Stomach (tissue), 9 donors: ENCODE results near the gene PLEKHH2. TPM values are rescaled to one million over a fixed set of nuclear protein-coding genes. Genes with fewer than 3 reads are reported as not detected.

Source experiments
- DNase-seq, 2 donors: peaks; one replicate each; pipeline versions ENCODE4 v3.0.0 to v3.0.0-alpha.2; 2013 to 2019
- H3K27ac ChIP-seq, 5 donors: fragments of 200-600 bp in 4 of 5; sonication (generic) in 4 of 5; one replicate each; pipeline ENCODE4 v1.5.1; 2013 to 2019; ENCODE audit warnings: mild to moderate bottlenecking in 1 of 5, moderate library complexity in 1 of 5
- H3K27me3 ChIP-seq, 3 donors: fragments of 200-600 bp; sonication (generic); one replicate each; pipeline ENCODE4 v1.5.1; 2017 to 2019; ENCODE audit warnings: mixed run types in 1 of 3
- H3K36me3 ChIP-seq, 4 donors: fragments of 200-600 bp; sonication (generic); 1 replicate in 3 of 4; 2 replicates in 1 of 4; pipeline ENCODE4 v1.5.1; 2016 to 2019
- H3K4me1 ChIP-seq, 4 donors: fragments of 200-600 bp; sonication (generic); one replicate each; pipeline ENCODE4 v1.5.1; 2016 to 2019
- H3K4me3 ChIP-seq, 4 donors: fragments of 200-600 bp; sonication (generic) in 3 of 4; one replicate each; pipeline ENCODE4 v1.5.1; 2016 to 2019; ENCODE audit warnings: mild to moderate bottlenecking in 1 of 4
- H3K9me3 ChIP-seq, 4 donors: fragments of 200-600 bp; sonication (generic); one replicate each; pipeline ENCODE4 v1.5.1; 2016 to 2019
- EP300 ChIP-seq: sonication (generic); formaldehyde crosslinking; IDR thresholded peaks from one replicate; pipeline ENCODE4 v1.6.1; 2017; ENCODE audit warnings: antibody characterized with exemption
- POLR2A ChIP-seq, 4 donors: fragments of 450-650 bp; IDR thresholded peaks; one replicate each; pipeline ENCODE4 v1.6.1; 2016; ENCODE audit warnings: antibody characterized with exemption in 4 of 4, control low read depth in 2 of 4, mild to moderate bottlenecking in 1 of 4, moderate library complexity in 1 of 4
- POLR2AphosphoS5 ChIP-seq, 3 donors: sonication (generic); formaldehyde crosslinking; IDR thresholded peaks; one replicate each; pipeline ENCODE4 v1.6.1; 2016; ENCODE audit warnings: antibody characterized with exemption in 3 of 3
- WGBS, 5 donors: extraction: QIAGEN DNeasy Blood & Tissue Kit in 3 of 5; methylation state at CpG; one replicate each; pipeline versions ENCODE4 v1.1.5 to v1.1.7; 2013 to 2018; 5-methylcytosine and 5-hydroxymethylcytosine counted together
- intact Hi-C: fragments of 100-400 bp; cut with DNase I; formaldehyde crosslinking; loops from one replicate; pipeline ENCODE4 v1.15.1; 2023; ENCODE audit warnings: low total_unique reads
- polyA plus RNA-seq, 3 donors: library from polyadenylated mRNA; stranded (reverse); fragments of 200-250 nt; gene quantifications; one replicate each; pipeline ENCODE4 v1.2.3, GENCODE V29; 2013
- total RNA-seq, 5 donors: library from RNA; depleted of rRNA; stranded (reverse); fragments of >200 nt; gene quantifications; one replicate each; pipeline versions ENCODE4 v1.1.0 to v1.2.3, GENCODE V29; 2014 to 2016
- TF ChIP-seq, protein P1 (sequence below), 7 experiments: fragments of 450-650 bp in 4 of 7; fragments of 200-600 bp in 3 of 7; sonication (generic) in 3 of 7; IDR thresholded peaks; one replicate each; pipeline ENCODE4 v1.5.1; 2016 to 2019; ENCODE audit warnings: antibody characterized with exemption in 7 of 7, control low read depth in 2 of 7, mild to moderate bottlenecking in 1 of 7
- donor health status: healthy with polysubstance abuse.
- donor health status: Bipolar disorder and iron deficiency.
- donor health status: healthy.

Gene PLEKHH2
- total and polyA plus RNA-seq, 8 donors: 1.8 to 130 (median 11.1) TPM

GRCh38 chr2:43714164-43714563, 77.1 kb downstream of the PLEKHH2 start:
- DNase-seq: no peak
- Histone ChIP-seq H3K36me3 (peaks cover 0 to 11% (median 5%) of the 10 kb centered on the region in 4 donors), H3K27ac (no peak overlapping the region), H3K27me3 (no peaks in the 10 kb centered on the region), H3K9me3 (no peaks in the 10 kb centered on the region), H3K4me1 (no peaks in the 10 kb centered on the region), H3K4me3 (no peak overlapping the region)
- no peak for TF ChIP-seq POLR2A (IDR thresholded peaks at IDR 0.05)
- TF ChIP-seq EP300: no peak
- no peak for TF ChIP-seq POLR2AphosphoS5 (IDR thresholded peaks at IDR 0.05)
- TF ChIP-seq, protein P1, sequence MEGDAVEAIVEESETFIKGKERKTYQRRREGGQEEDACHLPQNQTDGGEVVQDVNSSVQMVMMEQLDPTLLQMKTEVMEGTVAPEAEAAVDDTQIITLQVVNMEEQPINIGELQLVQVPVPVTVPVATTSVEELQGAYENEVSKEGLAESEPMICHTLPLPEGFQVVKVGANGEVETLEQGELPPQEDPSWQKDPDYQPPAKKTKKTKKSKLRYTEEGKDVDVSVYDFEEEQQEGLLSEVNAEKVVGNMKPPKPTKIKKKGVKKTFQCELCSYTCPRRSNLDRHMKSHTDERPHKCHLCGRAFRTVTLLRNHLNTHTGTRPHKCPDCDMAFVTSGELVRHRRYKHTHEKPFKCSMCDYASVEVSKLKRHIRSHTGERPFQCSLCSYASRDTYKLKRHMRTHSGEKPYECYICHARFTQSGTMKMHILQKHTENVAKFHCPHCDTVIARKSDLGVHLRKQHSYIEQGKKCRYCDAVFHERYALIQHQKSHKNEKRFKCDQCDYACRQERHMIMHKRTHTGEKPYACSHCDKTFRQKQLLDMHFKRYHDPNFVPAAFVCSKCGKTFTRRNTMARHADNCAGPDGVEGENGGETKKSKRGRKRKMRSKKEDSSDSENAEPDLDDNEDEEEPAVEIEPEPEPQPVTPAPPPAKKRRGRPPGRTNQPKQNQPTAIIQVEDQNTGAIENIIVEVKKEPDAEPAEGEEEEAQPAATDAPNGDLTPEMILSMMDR (IDR thresholded peaks at IDR 0.05): no peak
- intact Hi-C loops: no loop called here
- 27 to 78% (median 62%) methylated on average over 2 of the region's 2 CpGs for WGBS, 5 donors

DNA sequence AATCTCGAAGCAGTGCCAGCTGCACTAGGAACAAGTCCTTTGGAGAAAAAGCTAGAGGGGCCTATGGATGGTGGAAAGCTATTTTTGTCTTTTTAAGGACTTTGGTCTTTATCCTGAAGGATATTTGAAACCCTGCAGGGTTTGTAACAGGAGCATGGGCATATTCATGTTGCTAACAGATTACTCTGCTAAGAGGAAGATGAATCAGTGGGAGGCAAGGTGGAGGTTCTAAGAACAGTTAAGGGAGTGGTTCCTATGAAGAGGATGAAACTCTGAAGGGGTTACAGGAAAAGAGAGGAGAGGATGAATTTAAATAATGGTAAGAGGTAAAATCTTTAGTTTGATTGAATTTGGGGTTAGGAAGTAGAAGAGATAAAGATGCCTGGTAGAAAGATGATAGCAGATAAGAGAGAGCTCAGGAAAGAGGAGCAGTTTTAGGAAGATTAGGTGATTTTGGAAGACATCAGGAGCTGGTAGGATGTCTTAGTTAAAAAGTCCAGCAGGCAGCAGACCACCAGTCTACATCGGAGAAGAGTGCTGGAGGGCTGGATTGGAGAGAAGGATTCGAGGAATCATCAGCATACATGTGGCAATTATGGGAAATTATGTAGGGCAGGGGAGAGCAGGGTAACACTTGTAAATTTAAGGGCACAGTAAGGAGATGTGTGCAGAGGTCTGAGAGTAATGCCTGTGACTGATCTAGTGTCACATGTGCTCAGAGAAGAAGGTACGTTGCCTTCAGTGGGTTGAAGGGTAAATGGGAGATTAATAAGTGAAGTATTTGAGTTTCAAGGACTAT, 78.4 kb downstream of the PLEKHH2 start:
- intact Hi-C loops: no loop called here
- H3K9me3 ChIP-seq: no peaks in the 10 kb centered on the region
- no peaks in the 10 kb centered on the region for H3K27me3 ChIP-seq
- DNase-seq: no peak
- H3K4me3 ChIP-seq: no peak overlapping the region
- no peak for TF ChIP-seq EP300
- TF ChIP-seq POLR2A (IDR thresholded peaks at IDR 0.05): no peak
- no peak for TF ChIP-seq POLR2AphosphoS5 (IDR thresholded peaks at IDR 0.05)
- TF ChIP-seq, protein P1 (IDR thresholded peaks at IDR 0.05): no peak
- no peaks in the 10 kb centered on the region for H3K4me1 ChIP-seq
- H3K36me3 ChIP-seq: peaks cover 0 to 6% (median 4%) of the 10 kb centered on the region in 4 donors
- 79 to 90% (median 87%) methylated on average over 4 of the region's 4 CpGs for WGBS, 5 donors
- no peak overlapping the region for H3K27ac ChIP-seq

- H3K27ac ChIP-seq: no peak overlapping the region
- no peaks in the 10 kb centered on the region for H3K9me3 ChIP-seq
- intact Hi-C loops: no loop called here
- TF ChIP-seq EP300 (no peak), POLR2A (IDR thresholded peaks at IDR 0.05) (no peak), POLR2AphosphoS5 (IDR thresholded peaks at IDR 0.05) (no peak)
- TF ChIP-seq, protein P1 (IDR thresholded peaks at IDR 0.05): no peak
- DNase-seq: no peak
- no peak overlapping the region for H3K4me3 ChIP-seq
- no peaks in the 10 kb centered on the region for H3K27me3 ChIP-seq
- H3K36me3 ChIP-seq: peaks cover 0 to 5% (median 1%) of the 10 kb centered on the region in 4 donors
- no peaks in the 10 kb centered on the region for H3K4me1 ChIP-seq
Observed at GRCh38 chr2:43717322-43717721, 80.3 kb downstream of the PLEKHH2 start.

GRCh38 chr2:43718530-43719124, 81.6 kb downstream of the PLEKHH2 start:
- no peak overlapping the region for H3K4me3 ChIP-seq
- H3K4me1 ChIP-seq: no peaks in the 10 kb centered on the region
- DNase-seq: no peak
- H3K27ac ChIP-seq: no peak overlapping the region
- no peaks in the 10 kb centered on the region for H3K27me3 ChIP-seq
- no peaks in the 10 kb centered on the region for H3K9me3 ChIP-seq
- peaks cover 0 to 5% (median 0%) of the 10 kb centered on the region in 4 donors for H3K36me3 ChIP-seq
- intact Hi-C loops: no loop called here
- TF ChIP-seq, protein P1 (IDR thresholded peaks at IDR 0.05): no peak
- TF ChIP-seq POLR2A (IDR thresholded peaks at IDR 0.05) (no peak), POLR2AphosphoS5 (IDR thresholded peaks at IDR 0.05) (no peak), EP300 (no peak)
- WGBS, 5 donors: 70 to 76% (median 74%) methylated on average over 5 of the region's 5 CpGs
